Activated naive CD4-positive, alpha-beta T cell treated with anti-CD3 and anti-CD28 coated beads, Interleukin-2, amount 50 U/mL, for 24 hours (primary cell): ENCODE measurements around the gene FAT1.
"Not testable (repeated sequence)": the region's sequence is repeated elsewhere in the genome, so short reads cannot be mapped to it uniquely, and the experiment has no call there.

Experiments used
- H3K27ac Mint-ChIP-seq: one replicate; pipeline ENCODE4 v1.8.0; 2021; ENCODE audit warnings: mild to moderate bottlenecking, mixed read lengths
- H3K27me3 Mint-ChIP-seq: one replicate; pipeline ENCODE4 v1.8.0; 2021; ENCODE audit warnings: mixed read lengths
- H3K36me3 Mint-ChIP-seq: one replicate; pipeline ENCODE4 v1.8.0; 2021; ENCODE audit warnings: mixed read lengths
- H3K4me1 Mint-ChIP-seq: one replicate; pipeline ENCODE4 v1.8.0; 2021; ENCODE audit warnings: mixed read lengths
- H3K4me3 Mint-ChIP-seq: one replicate; pipeline ENCODE4 v1.8.0; 2021; ENCODE audit warnings: mild to moderate bottlenecking, mixed read lengths
- H3K9me3 Mint-ChIP-seq: one replicate; pipeline ENCODE4 v1.8.0; 2021; ENCODE audit warnings: mixed read lengths

The FAT1 gene

GRCh38 chr4:186666750-186667149 lies 56.9 kb downstream of the FAT1 start:
- Mint-ChIP-seq H3K4me3 (no peak overlapping the region), H3K4me1 (no peaks in the 10 kb centered on the region), H3K27me3 (peaks cover 3% of the 10 kb centered on the region)

GRCh38 chr4:186666252-186666651 lies 57.4 kb downstream of the FAT1 start:
- no peaks in the 10 kb centered on the region for H3K9me3 Mint-ChIP-seq
- H3K4me1 Mint-ChIP-seq, result no peaks in the 10 kb centered on the region
- no peak overlapping the region for H3K27ac Mint-ChIP-seq
- H3K4me3 Mint-ChIP-seq, result no peak overlapping the region
- peaks cover 3% of the 10 kb centered on the region for H3K27me3 Mint-ChIP-seq
- H3K36me3 Mint-ChIP-seq, result no peaks in the 10 kb centered on the region

More at GRCh38 chr4:186666750-186667149, 56.9 kb downstream of the FAT1 start:
- Mint-ChIP-seq H3K9me3 (no peaks in the 10 kb centered on the region), H3K27ac (no peak overlapping the region), H3K36me3 (no peaks in the 10 kb centered on the region)

GRCh38 chr4:186660403-186660802 lies 63.3 kb downstream of the FAT1 start:
- Mint-ChIP-seq H3K4me3 (no peak overlapping the region), H3K36me3 (no peaks in the 10 kb centered on the region), H3K27me3 (no peaks in the 10 kb centered on the region), H3K27ac (no peak overlapping the region), H3K4me1 (no peaks in the 10 kb centered on the region), H3K9me3 (no peaks in the 10 kb centered on the region)

- Mint-ChIP-seq H3K36me3 (no peaks in the 10 kb centered on the region), H3K4me1 (no peaks in the 10 kb centered on the region), H3K27me3 (no peaks in the 10 kb centered on the region), H3K4me3 (no peak overlapping the region), H3K9me3 (no peaks in the 10 kb centered on the region), H3K27ac (no peak overlapping the region)
These were observed 63.7 kb downstream of the FAT1 start for GRCh38 chr4:186659935-186660334.

- H3K27ac Mint-ChIP-seq, H3K36me3 Mint-ChIP-seq, H3K4me1 Mint-ChIP-seq, H3K9me3 Mint-ChIP-seq, H3K4me3 Mint-ChIP-seq, H3K27me3 Mint-ChIP-seq: not testable (repeated sequence)
These were observed 64.2 kb downstream of the FAT1 start for GRCh38 chr4:186659456-186659855.

GRCh38 chr4:186658657-186659056 lies 65.0 kb downstream of the FAT1 start:
- no peak overlapping the region for H3K4me3 Mint-ChIP-seq
- no peaks in the 10 kb centered on the region for H3K36me3 Mint-ChIP-seq
- H3K4me1 Mint-ChIP-seq, result no peaks in the 10 kb centered on the region
- H3K27ac Mint-ChIP-seq, result no peak overlapping the region
- no peaks in the 10 kb centered on the region for H3K9me3 Mint-ChIP-seq
- no peaks in the 10 kb centered on the region for H3K27me3 Mint-ChIP-seq

- no peaks in the 10 kb centered on the region for H3K9me3 Mint-ChIP-seq
- no peaks in the 10 kb centered on the region for H3K27me3 Mint-ChIP-seq
- H3K4me3 Mint-ChIP-seq, result no peak overlapping the region
- H3K36me3 Mint-ChIP-seq, result no peaks in the 10 kb centered on the region
- no peaks in the 10 kb centered on the region for H3K4me1 Mint-ChIP-seq
- no peak overlapping the region for H3K27ac Mint-ChIP-seq
These were observed 65.9 kb downstream of the FAT1 start for GRCh38 chr4:186657764-186658163.

GRCh38 chr4:186653969-186654368 lies 69.7 kb downstream of the FAT1 start:
- H3K27me3 Mint-ChIP-seq, result peaks cover 4% of the 10 kb centered on the region
- H3K4me1 Mint-ChIP-seq, result no peaks in the 10 kb centered on the region
- H3K27ac Mint-ChIP-seq, result no peak overlapping the region
- no peaks in the 10 kb centered on the region for H3K9me3 Mint-ChIP-seq
- H3K4me3 Mint-ChIP-seq, result no peak overlapping the region
- H3K36me3 Mint-ChIP-seq, result no peaks in the 10 kb centered on the region

- Mint-ChIP-seq H3K27ac (no peak overlapping the region), H3K27me3 (peaks cover 4% of the 10 kb centered on the region), H3K4me3 (no peak overlapping the region), H3K9me3 (no peaks in the 10 kb centered on the region), H3K36me3 (no peaks in the 10 kb centered on the region), H3K4me1 (no peaks in the 10 kb centered on the region)
These were observed 72.0 kb downstream of the FAT1 start for GRCh38 chr4:186651624-186652023.

- no peak overlapping the region for H3K4me3 Mint-ChIP-seq
- H3K9me3 Mint-ChIP-seq, result no peaks in the 10 kb centered on the region
- H3K27me3 Mint-ChIP-seq, result peaks cover 4% of the 10 kb centered on the region
- no peaks in the 10 kb centered on the region for H3K36me3 Mint-ChIP-seq
- H3K4me1 Mint-ChIP-seq, result no peaks in the 10 kb centered on the region
- no peak overlapping the region for H3K27ac Mint-ChIP-seq
These were observed 72.5 kb downstream of the FAT1 start for GRCh38 chr4:186651181-186651603.

GRCh38 chr4:186650401-186651180 lies 73.1 kb downstream of the FAT1 start:
- H3K4me3 Mint-ChIP-seq, result no peak overlapping the region
- H3K9me3 Mint-ChIP-seq, result no peaks in the 10 kb centered on the region
- no peaks in the 10 kb centered on the region for H3K36me3 Mint-ChIP-seq
- no peaks in the 10 kb centered on the region for H3K4me1 Mint-ChIP-seq
- peaks cover 4% of the 10 kb centered on the region for H3K27me3 Mint-ChIP-seq
- H3K27ac Mint-ChIP-seq, result no peak overlapping the region

- no peaks in the 10 kb centered on the region for H3K4me1 Mint-ChIP-seq
- peaks cover 6% of the 10 kb centered on the region for H3K27me3 Mint-ChIP-seq
- H3K4me3 Mint-ChIP-seq, result no peak overlapping the region
- no peaks in the 10 kb centered on the region for H3K9me3 Mint-ChIP-seq
- no peaks in the 10 kb centered on the region for H3K36me3 Mint-ChIP-seq
- no peak overlapping the region for H3K27ac Mint-ChIP-seq
These were observed 75.8 kb downstream of the FAT1 start for GRCh38 chr4:186647821-186648220.

GRCh38 chr4:186644737-186645261 lies 78.9 kb downstream of the FAT1 start:
- no peaks in the 10 kb centered on the region for H3K9me3 Mint-ChIP-seq
- H3K4me3 Mint-ChIP-seq, result no peak overlapping the region
- H3K27ac Mint-ChIP-seq, result no peak overlapping the region
- no peaks in the 10 kb centered on the region for H3K36me3 Mint-ChIP-seq
- H3K27me3 Mint-ChIP-seq, result peaks cover 2% of the 10 kb centered on the region
- no peaks in the 10 kb centered on the region for H3K4me1 Mint-ChIP-seq

GRCh38 chr4:186644311-186644638 lies 79.4 kb downstream of the FAT1 start:
- Mint-ChIP-seq H3K4me1 (no peaks in the 10 kb centered on the region), H3K9me3 (no peaks in the 10 kb centered on the region), H3K4me3 (no peak overlapping the region), H3K27ac (no peak overlapping the region), H3K27me3 (peaks cover 2% of the 10 kb centered on the region), H3K36me3 (no peaks in the 10 kb centered on the region)

GRCh38 chr4:186643501-186644310 lies 80.0 kb downstream of the FAT1 start:
- Mint-ChIP-seq H3K27ac (no peak overlapping the region), H3K9me3 (no peaks in the 10 kb centered on the region)

GRCh38 chr4:186642998-186643397 lies 80.7 kb downstream of the FAT1 start:
- no peak overlapping the region for H3K27ac Mint-ChIP-seq
- H3K4me3 Mint-ChIP-seq, result no peak overlapping the region
- H3K27me3 Mint-ChIP-seq, result peaks cover 2% of the 10 kb centered on the region
- H3K36me3 Mint-ChIP-seq, result no peaks in the 10 kb centered on the region
- no peaks in the 10 kb centered on the region for H3K4me1 Mint-ChIP-seq
- H3K9me3 Mint-ChIP-seq, result no peaks in the 10 kb centered on the region

More at GRCh38 chr4:186643501-186644310, 80.0 kb downstream of the FAT1 start:
- no peak overlapping the region for H3K4me3 Mint-ChIP-seq
- peaks cover 2% of the 10 kb centered on the region for H3K27me3 Mint-ChIP-seq
- H3K4me1 Mint-ChIP-seq, result no peaks in the 10 kb centered on the region
- no peaks in the 10 kb centered on the region for H3K36me3 Mint-ChIP-seq
